ENCODE results near the gene DNAJA3. TPM values are rescaled to one million over a fixed set of nuclear protein-coding genes. Genes with fewer than 3 reads are reported as not detected.

The DNAJA3 gene
- total RNA-seq, 1 donor from 2014 or later: 27.3 TPM

DNA sequence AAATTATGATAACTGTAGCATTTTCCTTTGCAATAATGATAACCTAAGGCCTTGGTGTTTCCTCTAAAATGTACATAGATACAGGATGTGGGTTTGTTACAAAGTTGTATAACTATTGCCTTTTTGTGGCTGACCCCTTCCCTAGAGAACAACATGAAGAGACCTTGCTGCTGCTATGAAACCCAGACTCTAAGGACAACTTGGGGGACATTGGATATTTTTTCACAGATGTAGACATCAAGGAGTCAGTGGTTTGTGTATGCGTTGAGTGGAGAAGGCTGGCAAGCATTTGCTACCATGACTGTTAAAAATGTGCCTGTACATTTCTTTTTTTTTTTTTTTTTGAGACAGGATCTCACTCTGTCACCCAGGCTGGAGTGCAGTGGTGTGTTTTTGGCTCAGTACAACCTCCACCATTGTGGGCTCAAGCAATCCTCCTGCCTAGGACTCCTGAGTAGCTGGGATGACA is 62.9 kb downstream of the DNAJA3 start:
- Histone ChIP-seq H3K36me3 (no peaks in the 10 kb centered on the region), H3K9ac (no peak overlapping the region), H4K20me1 (ENCODE audit: low read depth) (no peaks in the 10 kb centered on the region), H3K4me3 (no peak overlapping the region), H3K79me2 (ENCODE audit: low read depth) (no peaks in the 10 kb centered on the region), H2AFZ (replicated peaks) (no peak overlapping the region), H3K4me1 (no peaks in the 10 kb centered on the region), H3K4me2 (no peak overlapping the region), H3F3A (ENCODE audit: low read depth) (peaks cover 7% of the 10 kb centered on the region), H3K27ac (no peak overlapping the region), H3K27me3 (no peaks in the 10 kb centered on the region), H3K9me3 (ENCODE audit: low read depth) (no peaks in the 10 kb centered on the region)
- Mint-ChIP-seq H3K36me3 (no peaks in the 10 kb centered on the region), H3K9me3 (no peaks in the 10 kb centered on the region), H3K4me1 (no peaks in the 10 kb centered on the region), H3K27ac (no peak overlapping the region), H3K4me3 (no peak overlapping the region), H3K27me3 (ENCODE audit: insufficient read depth, low read depth) (no peaks in the 10 kb centered on the region)
- TF ChIP-seq EZH2phosphoT487 (IDR thresholded peaks at IDR 0.05) (no peak), EZH2 (IDR thresholded peaks at IDR 0.05) (no peak)
- TF ChIP-seq, protein P1, sequence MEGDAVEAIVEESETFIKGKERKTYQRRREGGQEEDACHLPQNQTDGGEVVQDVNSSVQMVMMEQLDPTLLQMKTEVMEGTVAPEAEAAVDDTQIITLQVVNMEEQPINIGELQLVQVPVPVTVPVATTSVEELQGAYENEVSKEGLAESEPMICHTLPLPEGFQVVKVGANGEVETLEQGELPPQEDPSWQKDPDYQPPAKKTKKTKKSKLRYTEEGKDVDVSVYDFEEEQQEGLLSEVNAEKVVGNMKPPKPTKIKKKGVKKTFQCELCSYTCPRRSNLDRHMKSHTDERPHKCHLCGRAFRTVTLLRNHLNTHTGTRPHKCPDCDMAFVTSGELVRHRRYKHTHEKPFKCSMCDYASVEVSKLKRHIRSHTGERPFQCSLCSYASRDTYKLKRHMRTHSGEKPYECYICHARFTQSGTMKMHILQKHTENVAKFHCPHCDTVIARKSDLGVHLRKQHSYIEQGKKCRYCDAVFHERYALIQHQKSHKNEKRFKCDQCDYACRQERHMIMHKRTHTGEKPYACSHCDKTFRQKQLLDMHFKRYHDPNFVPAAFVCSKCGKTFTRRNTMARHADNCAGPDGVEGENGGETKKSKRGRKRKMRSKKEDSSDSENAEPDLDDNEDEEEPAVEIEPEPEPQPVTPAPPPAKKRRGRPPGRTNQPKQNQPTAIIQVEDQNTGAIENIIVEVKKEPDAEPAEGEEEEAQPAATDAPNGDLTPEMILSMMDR (IDR thresholded peaks at IDR 0.05): no peak
- DNase-seq (ENCODE audit: low spot score): no peak

DNA sequence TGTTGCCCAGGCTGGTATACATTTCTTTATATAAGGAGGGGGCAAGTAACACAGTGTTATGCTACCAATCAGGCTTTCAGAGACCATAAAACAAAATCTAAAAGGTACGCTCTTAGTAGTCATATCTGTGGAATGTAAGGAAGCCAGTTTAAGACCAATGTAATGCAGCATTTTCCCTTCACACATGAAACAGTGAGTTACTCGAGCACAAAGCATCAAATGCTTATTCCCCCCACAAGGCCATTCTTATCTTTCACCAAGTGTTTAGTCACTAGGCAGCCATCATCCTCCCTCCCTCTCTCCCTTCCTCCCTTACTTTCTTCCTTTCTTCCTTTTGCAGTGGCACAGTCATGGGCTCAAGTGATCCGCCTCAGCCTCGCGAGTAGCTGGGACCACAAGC is 63.4 kb downstream of the DNAJA3 start:
- no peak for DNase-seq (ENCODE audit: low spot score)
- no peaks in the 10 kb centered on the region for H3K9me3 ChIP-seq (ENCODE audit: low read depth)
- H3K4me3 Mint-ChIP-seq: no peak overlapping the region
- peaks cover 7% of the 10 kb centered on the region for H3F3A ChIP-seq (ENCODE audit: low read depth)
- H3K4me1 Mint-ChIP-seq: no peaks in the 10 kb centered on the region
- H3K9ac ChIP-seq: no peak overlapping the region
- TF ChIP-seq, protein P1 (IDR thresholded peaks at IDR 0.05): no peak
- TF ChIP-seq EZH2 (IDR thresholded peaks at IDR 0.05): no peak
- no peak for TF ChIP-seq EZH2phosphoT487 (IDR thresholded peaks at IDR 0.05)
- no peak overlapping the region for H3K27ac ChIP-seq
- H3K36me3 ChIP-seq: no peaks in the 10 kb centered on the region
- no peaks in the 10 kb centered on the region for H3K27me3 ChIP-seq
- no peaks in the 10 kb centered on the region for H4K20me1 ChIP-seq (ENCODE audit: low read depth)
- no peak overlapping the region for H2AFZ ChIP-seq (replicated peaks)
- no peak overlapping the region for H3K27ac Mint-ChIP-seq
- H3K4me3 ChIP-seq: no peak overlapping the region
- H3K36me3 Mint-ChIP-seq: no peaks in the 10 kb centered on the region
- H3K4me1 ChIP-seq: no peaks in the 10 kb centered on the region
- no peaks in the 10 kb centered on the region for H3K79me2 ChIP-seq (ENCODE audit: low read depth)
- H3K4me2 ChIP-seq: no peak overlapping the region
- no peaks in the 10 kb centered on the region for H3K27me3 Mint-ChIP-seq (ENCODE audit: insufficient read depth, low read depth)
- no peaks in the 10 kb centered on the region for H3K9me3 Mint-ChIP-seq

DNA sequence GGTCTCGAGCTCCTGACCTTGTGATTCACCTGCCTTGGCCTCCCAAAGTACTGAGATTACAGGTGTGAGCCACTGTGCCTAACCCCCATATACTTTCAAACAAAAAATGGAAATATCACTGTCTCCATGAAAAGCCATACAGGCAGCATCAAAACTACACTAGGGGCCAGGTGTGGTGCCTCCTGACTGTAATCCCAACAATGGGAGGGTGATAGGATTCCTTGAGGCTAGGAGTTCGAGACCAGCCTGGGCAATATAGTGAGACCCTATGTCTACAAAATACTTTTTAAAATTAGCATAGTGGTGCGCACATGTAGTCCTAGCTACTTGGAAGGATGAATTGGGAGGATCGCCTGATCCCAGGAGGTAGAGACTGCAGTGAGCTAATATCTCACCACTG is 66.2 kb downstream of the DNAJA3 start:
- no peak overlapping the region for H3K4me3 ChIP-seq
- Mint-ChIP-seq H3K9me3 (no peaks in the 10 kb centered on the region), H3K27ac (no peak overlapping the region), H3K4me1 (no peaks in the 10 kb centered on the region), H3K27me3 (ENCODE audit: insufficient read depth, low read depth) (no peaks in the 10 kb centered on the region), H3K4me3 (no peak overlapping the region), H3K36me3 (no peaks in the 10 kb centered on the region)
- no peak overlapping the region for H3K4me2 ChIP-seq
- no peaks in the 10 kb centered on the region for H3K36me3 ChIP-seq
- H3K27ac ChIP-seq: no peak overlapping the region
- H3F3A ChIP-seq (ENCODE audit: low read depth): no peaks in the 10 kb centered on the region
- H3K9ac ChIP-seq: no peak overlapping the region
- TF ChIP-seq, protein P1 (IDR thresholded peaks at IDR 0.05): no peak
- TF ChIP-seq EZH2phosphoT487 (IDR thresholded peaks at IDR 0.05) (no peak), EZH2 (IDR thresholded peaks at IDR 0.05) (no peak)
- H3K9me3 ChIP-seq (ENCODE audit: low read depth): no peaks in the 10 kb centered on the region
- H2AFZ ChIP-seq (replicated peaks): no peak overlapping the region
- H3K27me3 ChIP-seq: no peaks in the 10 kb centered on the region
- H3K79me2 ChIP-seq (ENCODE audit: low read depth): no peaks in the 10 kb centered on the region
- no peak for DNase-seq (ENCODE audit: low spot score)
- H4K20me1 ChIP-seq (ENCODE audit: low read depth): no peaks in the 10 kb centered on the region
- no peaks in the 10 kb centered on the region for H3K4me1 ChIP-seq
